GM12874 (cell line): ENCODE results near the gene CFTR.

Source experiments
- CTCF ChIP-seq: IDR thresholded peaks from 2 replicates; pipeline ENCODE4 v1.5.1; 2011; ENCODE audit warnings: low read depth, mild to moderate bottlenecking, control low read depth, low read length, moderate library complexity; ENCODE audit not compliant: insufficient read depth

CFTR gene

DNA sequence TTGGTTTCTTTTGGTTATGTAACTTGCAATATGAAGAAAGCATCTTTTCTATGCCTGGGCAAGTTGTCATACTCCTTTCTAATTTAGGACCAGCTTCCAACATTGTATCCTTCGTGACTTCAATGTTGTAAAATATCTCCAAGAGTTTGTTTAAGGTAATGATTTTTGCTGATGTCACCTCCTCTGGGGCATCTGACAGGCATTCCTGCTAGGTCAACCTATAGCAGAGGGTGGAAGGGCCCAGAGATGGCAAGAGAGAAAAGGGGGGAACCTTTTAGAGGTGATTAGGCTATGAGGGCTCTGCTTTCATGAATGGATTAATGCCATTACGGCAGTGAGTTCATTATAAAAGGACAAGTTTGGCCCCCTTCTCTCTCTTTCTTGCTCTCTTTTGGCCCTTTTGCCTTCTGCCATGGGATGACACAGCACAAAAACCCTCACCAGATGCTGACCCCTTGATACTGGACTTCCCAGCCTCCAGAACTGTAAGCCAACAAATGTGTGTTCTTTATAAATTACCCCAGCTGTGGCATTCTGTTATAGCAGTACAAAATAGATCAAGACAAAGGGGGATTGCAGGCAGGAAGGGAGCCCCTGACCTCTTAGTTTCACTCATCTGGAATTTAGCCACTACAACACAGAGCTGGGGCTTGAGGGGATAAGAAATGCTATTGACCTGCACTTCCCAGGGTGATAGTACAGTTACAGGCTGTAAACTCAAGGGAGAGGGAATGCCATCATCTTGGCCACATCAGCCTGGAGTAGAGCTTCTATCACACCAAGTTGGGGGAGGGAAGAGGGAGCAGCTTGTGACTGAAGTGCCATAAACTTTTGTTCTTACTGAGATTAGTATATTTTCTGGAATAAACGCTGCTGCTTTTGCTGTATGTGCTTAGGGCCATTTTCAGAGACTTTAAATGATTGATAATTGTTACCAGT, 195.9 kb downstream of the CFTR start:
- TF ChIP-seq CTCF: no peak

GRCh38 chr7:117679120-117679519, 199.3 kb downstream of the CFTR start:
- TF ChIP-seq CTCF: no peak

DNA sequence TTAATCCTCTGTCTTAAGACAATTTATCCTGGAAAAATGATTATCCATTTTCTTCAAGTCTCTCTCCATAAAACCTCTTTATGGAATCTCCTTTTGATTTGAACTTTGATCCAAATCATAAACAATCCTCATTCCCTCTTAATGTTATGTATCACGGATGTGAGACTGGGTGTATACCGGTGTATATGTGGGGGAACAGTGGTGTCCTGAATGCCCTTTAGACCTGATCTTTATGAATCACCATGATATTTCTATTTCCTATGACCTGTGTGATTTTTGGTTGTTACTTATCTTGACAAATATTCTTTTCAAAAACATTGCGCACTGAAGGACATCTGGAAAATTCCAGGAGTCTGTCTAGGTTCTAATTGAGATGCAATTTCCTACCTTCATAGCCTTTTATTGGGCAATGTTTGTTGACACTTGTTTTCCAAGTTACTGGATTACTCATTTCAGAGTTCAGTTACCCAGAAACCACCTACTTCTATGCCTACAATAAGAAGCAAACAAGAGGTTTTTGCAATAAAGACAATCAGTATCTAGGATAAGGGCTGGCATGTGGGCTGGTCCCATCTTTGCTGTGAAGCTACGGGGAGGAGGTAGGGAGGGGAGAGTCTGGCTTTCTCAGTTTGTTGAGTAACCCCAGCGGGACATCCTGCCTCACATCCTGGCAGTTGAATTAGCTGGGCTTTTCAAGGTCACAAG, 203.0 kb downstream of the CFTR start:
- TF ChIP-seq CTCF: no peak

DNA sequence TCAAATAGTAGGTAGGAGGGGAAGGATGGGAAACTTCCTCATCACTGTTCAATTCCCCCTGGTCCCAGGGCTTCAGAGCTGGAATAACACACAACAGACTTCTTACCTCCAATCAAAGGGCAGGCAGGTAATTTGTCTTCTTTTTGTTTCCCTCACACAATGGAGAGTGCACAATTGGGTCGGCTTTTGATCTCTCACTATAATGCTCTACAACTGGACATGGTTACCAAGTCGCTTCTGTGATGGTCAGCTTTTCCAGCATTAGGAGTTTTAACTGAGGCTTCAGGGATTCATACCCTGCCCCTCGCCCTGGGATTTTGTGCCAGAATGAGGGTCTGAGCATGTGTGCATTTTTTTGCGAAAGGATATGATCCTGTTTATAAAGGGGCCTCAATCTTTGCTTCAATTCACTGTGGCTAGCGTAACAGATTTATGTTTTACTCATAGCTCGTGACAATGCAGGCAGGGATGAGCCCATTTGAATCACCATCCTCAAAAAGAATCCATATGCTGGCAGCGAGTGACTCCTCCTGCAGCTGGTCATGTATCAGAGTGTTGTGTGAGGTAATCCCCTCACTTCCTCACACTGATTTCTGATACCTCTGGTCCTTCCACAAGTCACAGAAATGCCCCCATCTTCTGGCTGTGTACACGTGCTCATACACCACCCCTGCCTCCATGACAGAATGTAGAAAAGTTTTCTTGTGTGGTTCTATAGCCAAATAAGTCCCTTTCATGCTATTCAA, 203.8 kb downstream of the CFTR start:
- no peak for TF ChIP-seq CTCF

DNA sequence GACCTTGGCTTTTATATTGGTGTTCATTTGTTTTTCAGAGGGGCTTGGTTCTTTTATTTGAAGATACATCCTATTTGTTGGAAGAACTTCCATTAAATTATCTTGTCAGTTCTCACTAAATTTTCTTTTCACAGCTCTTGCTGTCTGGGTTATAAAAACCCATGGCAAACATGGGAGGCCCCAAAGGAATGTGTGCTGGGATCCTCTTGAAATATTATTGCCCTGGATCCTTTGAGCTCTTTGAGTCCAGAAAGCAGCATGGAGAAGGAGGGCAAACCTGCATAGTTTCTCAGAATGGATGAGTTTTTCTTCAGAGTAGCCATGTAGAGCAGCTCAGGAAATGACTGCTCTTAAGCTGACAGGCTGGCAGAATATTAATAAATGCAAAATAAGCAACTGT, 206.0 kb downstream of the CFTR start:
- no peak for TF ChIP-seq CTCF

DNA sequence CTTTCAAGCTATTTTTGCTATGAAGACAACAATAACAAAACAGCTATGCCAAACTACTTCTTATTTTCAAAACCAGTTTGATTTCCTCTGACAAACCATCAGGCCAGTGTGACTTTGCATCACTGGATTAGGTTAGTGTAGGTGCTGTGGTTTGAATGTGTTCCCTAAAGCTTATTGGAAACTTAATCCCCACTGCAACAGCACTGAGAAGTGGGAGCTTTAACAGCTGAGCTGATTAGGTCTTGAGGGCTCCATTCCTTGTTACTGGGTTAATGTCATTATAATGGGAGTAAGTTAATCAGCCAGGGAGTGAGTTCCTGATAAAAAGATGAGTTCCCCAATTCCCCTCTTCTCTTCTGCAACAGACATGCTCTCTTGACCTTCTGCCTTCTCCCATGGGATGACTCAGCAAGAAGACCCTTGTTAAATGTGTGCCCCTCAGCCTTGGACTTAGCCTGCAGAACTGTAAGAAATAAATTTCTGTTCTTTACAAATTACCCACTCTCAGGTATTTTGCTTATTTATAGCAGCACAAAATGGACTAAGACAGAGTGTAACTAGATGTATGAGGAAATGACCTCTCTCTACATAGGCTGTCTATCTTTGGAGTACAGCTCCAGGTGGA, 206.6 kb downstream of the CFTR start:
- no peak for TF ChIP-seq CTCF
